HT1080 (cell line): ENCODE results near the gene ADAP1. TPM values are rescaled to one million over a fixed set of nuclear protein-coding genes. Genes with fewer than 3 reads are reported as not detected.

Experiments used
- DNase-seq: peaks from one replicate; pipeline ENCODE4 v3.0.0-alpha.2; 2015; ENCODE audit warnings: low read depth
- total RNA-seq: library from RNA; depleted of rRNA; stranded (reverse); fragments of >200 nt; shearing (Covaris generic); gene quantifications from 2 replicates; pipeline ENCODE4 v1.2.3, GENCODE V29; 2014

Gene ADAP1
- total RNA-seq, 1 experiment from 2014 or later = 1.6 TPM

GRCh38 chr7:990352-990932 is 36.0 kb upstream of the ADAP1 start:
- DNase-seq = no peak

DNA sequence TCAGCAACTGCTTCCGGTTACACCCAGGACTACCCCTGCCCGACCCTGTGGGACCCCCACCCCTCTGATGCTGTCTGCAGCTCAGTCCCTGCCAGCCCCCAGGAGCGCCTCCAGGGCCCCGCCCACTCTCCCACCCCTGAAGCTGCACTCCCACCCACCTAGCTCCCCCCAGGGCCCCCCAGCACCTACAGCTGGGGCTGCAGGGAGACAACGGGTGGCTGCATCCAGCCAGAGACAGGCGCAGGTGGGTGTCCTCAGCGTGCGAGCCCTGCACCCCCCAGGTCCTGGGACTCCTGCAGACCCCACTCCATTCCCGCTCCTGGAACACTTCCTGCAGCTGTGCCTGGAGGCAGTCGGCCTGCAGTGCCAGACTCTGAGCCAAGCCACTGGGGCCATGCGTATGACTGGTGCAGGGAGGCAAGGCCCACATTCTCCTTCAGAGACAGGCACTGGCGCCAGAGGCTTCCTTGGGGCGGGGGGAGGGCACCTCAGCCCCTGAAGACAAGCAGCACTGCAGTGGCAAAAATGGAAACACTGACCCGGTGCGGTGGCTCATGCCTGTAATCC is 34.6 kb upstream of the ADAP1 start:
- DNase-seq = no peak

DNA sequence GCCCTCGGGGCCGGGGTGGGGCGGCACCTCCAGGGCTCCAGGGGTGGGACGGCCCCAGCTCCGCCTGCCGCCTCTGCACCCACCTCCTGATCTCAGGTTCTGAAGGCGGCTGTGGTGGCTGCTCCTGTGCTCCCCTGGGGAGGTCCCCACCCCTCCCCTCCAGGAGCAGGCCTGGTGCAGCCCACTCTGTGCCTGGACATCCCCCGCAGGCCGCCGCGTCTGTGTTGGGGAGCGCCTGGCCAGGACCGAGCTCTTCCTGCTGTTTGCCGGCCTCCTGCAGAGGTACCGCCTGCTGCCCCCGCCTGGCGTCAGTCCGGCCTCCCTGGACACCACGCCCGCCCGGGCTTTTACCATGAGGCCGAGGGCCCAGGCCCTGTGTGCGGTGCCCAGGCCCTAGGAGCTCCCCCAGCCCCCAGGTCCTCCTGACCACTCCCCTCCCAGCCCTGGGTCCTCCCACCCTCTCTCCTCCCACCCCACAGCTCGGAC is 34.0 kb upstream of the ADAP1 start:
- no peak for DNase-seq

- no peak for DNase-seq
Measured at GRCh38 chr7:987909-988308, 33.4 kb upstream of the ADAP1 start.

DNA sequence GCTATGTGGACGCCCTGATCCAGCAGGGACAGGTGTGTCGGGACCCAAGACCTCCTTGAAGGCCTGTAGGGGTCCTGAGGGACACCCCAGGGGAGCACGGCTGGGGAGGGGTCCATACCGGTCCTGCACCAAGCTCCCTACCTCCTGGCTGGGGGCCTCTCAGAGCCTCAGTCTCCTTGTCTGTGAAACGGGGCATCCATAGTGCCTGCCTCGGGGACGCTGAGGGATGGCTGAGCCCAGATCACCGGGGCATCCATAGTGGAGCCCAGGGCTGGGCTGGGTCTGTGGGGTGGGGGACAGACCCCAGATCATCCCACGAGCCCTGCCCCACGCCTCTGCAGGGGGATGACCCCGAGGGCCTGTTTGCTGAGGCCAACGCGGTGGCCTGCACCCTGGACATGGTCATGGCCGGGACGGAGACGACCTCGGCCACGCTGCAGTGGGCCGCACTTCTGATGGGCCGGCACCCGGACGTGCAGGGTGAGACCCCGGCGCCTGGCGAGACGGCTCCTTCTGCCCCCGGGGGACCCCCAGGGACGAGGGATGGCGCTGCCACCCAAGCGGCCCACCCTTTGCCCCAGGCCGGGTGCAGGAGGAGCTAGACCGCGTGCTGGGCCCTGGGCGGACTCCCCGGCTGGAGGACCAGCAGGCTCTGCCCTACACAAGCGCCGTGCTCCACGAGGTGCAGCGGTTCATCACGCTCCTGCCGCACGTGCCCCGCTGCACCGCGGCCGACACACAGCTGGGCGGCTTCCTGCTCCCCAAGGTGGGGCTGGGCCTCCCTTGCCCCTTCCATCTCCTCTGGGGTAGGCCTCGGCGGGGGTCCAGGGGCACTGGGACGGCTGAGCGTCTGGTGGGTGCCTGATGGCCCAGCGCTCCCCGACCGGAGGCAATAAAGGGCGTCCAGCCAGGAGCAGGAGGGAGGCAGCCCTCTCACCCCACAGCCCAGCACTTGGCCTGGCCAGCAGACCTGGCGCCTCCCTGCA is 32.6 kb upstream of the ADAP1 start:
- no peak for DNase-seq

DNA sequence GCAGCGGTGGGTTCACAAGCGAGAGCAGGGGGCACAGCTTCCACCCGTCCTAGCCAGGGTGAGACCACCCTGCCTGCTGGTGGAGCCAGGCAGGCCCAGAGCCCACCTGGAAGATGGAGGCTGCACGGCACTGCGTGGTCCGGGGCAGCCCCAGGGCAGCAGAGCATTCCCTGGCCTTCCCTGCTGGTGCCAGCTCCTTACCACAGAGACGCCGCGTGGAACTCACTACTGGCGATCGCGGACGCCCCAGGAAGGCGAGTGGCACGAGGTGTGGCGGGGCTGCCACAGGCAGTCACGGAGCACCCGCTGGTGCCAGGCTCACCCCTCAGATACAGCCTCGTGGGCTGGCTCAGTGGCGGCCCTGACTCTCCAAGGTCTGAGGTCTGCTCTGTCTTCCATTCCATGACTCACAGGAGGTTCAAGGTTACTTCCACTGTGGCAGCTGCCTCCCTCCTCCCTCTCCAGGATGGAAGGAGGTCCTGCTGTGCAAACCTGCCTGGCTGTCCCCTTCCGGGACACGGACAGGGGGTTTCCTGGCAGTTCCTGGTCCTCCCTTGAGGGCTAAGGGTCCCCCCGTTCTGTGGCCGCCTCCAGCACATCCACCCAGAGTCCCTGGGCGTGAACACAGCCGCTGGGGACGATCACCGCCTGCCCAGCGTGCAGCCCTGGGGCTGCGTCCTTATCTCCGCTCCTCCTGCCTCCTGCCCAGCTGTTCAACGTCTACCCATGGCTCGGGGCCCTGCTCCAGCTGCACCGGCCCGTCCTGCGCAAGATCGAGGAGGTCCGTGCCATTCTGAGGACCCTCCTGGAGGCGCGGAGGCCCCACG is 31.6 kb upstream of the ADAP1 start:
- DNase-seq = peak; percentile 51

DNA sequence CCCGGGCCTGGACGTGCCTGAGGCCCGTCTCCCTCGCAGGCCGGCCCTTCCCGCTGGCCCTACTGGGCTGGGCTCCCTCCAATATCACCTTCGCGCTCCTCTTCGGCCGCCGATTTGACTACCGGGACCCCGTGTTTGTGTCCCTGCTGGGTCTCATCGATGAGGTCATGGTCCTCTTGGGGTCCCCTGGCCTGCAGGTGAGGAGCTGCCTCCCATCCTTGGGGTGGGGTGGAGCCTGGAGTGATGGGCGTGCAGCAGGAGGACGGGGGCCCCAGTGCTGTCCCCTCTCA is 30.6 kb upstream of the ADAP1 start:
- no peak for DNase-seq

GRCh38 chr7:984361-985126 is 30.1 kb upstream of the ADAP1 start:
- no peak for DNase-seq

GRCh38 chr7:983616-984071 is 29.2 kb upstream of the ADAP1 start:
- DNase-seq = no peak

DNA sequence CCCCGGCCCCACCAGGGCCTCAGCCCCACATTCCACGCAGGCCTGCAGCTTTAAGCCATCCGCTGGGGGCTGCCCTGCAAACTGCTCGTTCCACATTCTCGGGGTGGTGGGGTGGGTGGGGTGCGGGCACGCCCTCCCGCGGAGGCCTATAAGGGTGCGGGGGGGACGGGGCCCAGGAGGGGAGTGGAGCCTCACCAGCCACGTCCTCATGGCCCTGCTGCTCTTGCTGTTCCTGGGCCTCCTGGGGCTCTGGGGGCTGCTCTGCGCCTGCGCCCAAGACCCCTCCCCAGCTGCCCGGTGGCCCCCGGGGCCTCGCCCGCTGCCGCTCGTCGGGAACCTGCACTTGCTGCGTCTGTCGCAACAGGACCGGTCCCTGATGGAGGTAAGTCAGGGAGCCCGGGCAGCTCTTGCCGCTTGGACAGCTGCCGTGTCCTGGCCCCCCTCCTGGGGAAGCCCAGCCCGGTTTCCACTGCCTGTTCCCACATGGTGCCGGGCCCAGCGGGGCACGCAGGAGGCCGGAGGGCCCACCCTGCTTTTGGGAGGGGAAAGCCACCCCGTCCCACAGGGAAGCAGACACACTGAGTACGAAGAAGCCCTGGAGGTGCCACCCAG is 28.6 kb upstream of the ADAP1 start, which contains the start of gene CYP2W1:
Gene CYP2W1 (plus strand): TSS at position 178 of the 612 bp plus-strand sequence. CDS start 31 bp downstream, at position 209.
- DNase-seq = no peak

DNA sequence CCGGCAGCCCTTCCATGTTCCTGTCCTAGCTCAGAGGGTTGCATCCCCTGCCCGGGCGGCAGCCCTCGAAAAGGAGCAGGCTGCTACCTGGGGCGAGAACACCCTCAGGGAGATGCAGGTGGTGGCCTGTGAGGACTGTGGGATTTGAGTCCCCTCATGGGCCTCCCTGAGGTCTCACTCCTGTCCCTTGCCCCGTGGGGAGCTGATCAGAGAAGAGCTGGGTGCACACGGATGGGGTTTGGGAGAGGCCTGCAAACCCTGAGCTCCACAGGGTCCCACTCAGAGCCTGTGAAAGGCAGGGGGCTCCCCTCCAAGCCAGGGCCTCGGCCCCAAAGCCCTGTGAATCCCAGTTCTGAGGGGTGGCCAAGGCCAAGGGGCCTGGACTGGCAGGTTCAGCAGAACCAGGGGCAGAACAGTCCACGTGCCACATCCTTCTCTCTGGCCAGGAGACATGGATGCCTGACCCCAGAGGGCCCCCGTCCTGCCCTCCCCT is 28.1 kb upstream of the ADAP1 start:
- DNase-seq = no peak

DNA sequence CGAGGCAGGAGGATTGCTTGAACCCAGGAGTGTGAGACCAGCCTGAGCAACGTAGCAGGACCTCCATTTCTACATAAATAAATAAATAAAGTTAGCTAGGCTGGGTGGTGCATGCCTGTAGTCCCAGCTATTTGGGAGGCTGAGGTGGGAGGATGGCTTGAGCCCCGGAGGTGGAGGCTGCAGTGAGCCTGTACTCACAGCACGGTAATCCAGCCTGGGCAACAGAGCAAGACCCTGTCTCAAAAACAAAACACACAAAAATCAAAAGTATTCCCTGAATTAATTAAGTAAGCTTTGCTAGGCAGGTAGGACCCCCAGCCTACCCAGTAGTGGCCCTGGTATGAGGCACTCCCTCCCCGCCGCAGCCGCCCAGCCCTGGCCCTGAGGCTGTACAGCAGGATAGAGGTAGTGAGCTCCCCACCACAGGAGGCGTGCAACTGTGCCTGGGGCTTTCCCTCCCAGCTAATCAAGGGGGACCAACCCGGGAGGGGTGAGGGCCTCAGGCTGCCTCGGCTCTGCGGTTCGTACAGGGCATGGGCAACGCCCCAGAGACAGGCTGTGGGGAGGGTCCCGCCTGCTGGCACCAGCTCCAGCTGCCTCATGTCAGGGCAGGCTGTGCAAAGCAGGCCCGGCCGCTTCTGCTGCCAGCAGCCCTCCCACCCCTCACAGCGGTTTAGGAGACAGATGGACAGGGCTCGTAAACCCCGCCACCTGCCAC is 27.5 kb upstream of the ADAP1 start:
- DNase-seq = no peak

DNA sequence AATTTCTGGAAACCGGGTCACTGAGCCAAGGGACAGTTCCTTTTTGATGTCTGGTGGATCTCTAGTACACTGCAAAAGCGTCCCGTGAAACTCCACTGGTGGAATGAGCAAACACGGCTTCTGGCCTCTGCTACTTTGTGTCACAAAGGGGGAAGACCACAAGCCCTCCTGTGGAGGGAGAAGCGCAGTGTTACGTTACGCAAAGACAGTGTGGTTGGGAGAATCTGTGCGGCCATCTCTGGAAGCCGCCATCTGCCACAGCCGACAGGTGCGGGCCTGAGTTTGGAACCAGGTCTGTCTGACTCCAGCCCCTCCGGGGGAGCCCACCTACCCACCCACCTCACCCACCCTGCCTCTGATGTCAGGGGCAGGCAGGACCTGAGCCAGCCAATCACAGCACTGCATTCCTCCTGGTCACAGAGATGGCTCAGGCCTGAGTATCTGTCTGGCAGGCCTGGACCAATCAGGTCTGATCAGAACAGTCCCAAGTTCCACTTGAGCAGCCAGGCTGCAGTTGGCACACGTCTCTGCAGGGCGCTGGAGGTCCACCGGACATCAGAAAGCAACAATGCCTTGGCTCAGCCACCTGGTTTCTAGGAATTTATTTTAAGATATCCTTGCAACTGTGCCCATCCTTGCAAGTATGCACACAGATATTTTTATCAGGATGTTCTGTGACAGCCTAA is 25.5 kb upstream of the ADAP1 start:
- no peak for DNase-seq

DNA sequence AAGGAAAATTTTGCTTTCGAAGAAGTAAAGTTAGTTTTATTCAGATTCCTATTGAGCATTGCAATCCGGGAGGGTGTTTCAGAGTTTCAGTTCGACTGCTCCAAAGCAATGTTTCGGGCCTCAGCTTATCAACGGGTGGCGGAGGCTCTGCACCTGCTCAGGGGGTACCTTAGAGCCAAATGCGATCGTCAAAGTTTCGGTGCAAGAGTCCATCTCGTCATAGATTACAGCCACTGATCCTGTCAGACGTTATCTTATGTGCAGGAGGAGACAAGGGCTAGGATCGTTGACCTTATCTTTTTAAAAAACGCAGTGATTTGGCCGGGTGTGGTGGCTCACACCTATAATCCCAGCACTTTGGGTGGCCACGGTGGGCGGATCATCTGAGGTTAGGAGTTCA is 24.7 kb upstream of the ADAP1 start:
- DNase-seq = no peak

DNA sequence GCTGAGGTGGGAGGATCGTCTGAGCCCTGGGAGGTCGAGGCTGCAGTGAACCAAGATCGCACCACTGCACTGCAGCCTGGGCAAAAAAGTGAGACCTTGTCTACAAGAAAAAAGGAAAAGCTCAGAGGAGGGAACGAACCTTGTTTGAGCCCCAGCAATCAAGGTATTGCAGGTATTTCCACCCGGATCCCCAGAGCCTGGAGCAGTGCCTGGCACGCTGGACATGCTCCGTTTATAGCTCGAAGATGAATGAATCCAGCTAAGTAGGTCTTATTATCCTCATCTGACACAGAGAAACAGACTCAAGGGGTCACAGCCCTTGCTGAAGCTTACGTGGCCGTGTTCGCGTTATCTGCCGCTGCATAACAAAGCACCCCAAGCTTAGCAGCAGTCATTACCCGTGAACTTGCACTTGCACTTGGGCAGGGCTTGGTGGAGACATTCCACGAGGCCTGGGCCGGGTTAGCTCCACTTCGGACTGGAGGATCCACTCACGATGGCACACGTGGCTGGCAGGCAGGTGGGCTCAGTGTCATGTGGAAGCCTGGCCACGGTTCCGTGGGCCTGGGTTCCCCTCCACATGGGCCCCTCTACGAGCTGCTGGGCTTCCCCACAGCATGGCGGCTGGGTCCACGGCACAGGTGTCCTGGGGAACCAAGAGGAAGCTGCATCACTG is 24.1 kb upstream of the ADAP1 start:
- no peak for DNase-seq

DNA sequence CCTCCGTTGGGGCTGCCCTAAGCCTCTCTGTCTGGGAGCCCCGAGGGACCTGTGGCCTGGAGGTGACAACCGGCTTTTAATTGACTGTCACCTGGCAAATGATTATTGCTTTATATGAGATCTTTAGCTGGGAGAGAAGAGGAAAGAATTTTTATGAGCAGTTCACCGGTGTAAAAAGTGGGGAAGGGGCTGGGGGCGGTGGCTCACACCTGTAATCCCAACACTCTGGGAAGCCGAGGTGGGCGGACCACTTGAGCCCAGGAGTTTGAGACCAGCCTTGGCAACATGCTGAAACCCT is 23.5 kb upstream of the ADAP1 start:
- DNase-seq = no peak

- DNase-seq = peak; percentile 46
Measured at GRCh38 chr7:977326-978048, 23.0 kb upstream of the ADAP1 start.

GRCh38 chr7:976901-977325 is 22.4 kb upstream of the ADAP1 start:
- no peak for DNase-seq
